HG02938 (cell line): Measurements from ENCODE around the gene SRM.
"Not testable (repeated sequence)": the region's sequence is repeated elsewhere in the genome, so short reads cannot be mapped to it uniquely, and the experiment has no call there.

ENCODE experiments used
- ATAC-seq: cut with Tn5 transposase; IDR thresholded peaks from one replicate; pipeline ENCODE4 v1.9.1; 2021; ENCODE audit warnings: mild to moderate bottlenecking, moderate library complexity; ENCODE audit not compliant: unreplicated experiment

Gene SRM

GRCh38 chr1:11023201-11023600, 36.6 kb downstream of the SRM start:
- no peak for ATAC-seq

DNA sequence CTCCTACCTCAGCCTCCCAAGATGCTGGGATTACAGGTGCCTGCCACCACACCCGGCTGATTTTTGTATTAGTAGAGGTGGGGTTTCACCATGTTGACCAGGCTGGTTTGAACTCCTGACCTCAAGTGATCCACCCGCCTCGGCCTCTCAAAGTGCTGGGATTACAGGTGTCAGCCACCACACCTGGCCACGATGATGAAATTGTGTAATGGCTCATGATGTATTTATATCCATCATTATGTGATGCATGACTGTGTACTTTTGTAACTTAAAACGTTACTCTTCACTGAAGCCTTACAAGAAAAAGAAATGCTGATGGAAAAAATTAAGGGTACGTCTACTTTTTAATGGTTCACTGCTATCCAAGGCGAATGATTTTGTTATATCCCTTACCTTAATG, 39.8 kb downstream of the SRM start:
- no peak for ATAC-seq

- ATAC-seq, result not testable (repeated sequence)
Measured at GRCh38 chr1:11019358-11019757, 40.5 kb downstream of the SRM start.

DNA sequence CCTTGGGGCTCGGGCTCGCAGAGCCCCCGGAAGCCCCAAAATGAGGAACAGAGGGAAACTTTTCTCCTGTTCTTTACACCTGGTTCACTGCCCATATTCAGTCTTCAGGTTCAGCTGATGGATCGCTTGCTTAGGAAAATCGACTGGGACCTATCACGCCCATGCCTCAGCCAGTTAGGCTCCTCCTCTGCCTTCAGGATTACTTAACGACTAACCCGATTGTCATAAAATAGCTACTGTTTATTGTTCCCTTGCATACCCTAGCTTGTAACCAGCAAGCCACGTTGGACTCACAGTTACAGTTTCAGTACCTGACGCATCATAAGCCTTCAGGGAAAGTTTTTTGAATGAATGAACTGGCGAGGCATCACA, 46.7 kb downstream of the SRM start:
- ATAC-seq, result no peak

DNA sequence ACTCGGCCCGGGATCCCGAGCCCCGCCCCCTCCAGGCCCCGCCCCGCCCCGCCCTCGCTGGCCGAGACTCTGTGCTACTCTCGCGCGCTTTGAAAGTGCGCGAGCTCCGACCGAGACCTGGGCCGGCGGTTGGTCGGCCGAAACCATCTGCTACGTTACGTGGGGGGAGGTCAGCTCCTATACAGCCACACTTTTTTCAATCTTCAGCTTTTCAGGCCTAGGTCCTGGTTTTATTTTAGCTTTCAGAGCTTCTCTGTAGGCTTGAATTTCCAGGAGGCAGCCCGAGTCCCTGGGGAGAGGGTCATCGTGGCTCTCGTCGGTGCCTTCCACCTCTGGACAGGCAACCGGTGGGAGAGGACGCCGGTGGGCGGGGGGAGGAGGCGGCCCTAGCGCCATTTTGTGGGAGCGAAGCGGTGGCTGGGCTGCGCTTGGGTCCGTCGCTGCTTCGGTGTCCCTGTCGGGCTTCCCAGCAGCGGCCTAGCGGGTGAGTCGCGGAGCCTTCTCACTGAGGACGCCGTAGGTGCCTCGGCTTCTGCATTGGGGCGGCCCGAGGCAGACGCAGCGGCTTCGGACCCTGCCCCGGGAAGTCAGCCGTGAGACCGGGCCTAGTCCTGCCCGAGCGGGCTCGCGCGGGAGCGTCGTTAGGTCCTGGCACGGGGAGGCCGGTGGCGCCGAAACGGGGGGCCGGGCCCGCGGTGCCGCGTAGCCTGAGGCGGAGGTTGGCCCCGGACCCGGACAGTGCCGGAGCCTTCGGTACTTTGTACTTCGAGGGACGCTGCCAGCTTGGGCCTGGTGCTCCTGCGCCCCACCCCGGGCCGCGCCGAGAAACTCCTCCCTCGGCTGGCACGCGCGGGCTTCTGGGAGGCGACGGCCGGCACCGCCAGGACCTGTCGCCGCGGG, 47.3 kb downstream of the SRM start, which contains the start of gene TARDBP:
TSS of gene TARDBP (plus strand) at position 395 of the 900 bp plus-strand sequence. CDS start 1,074 bp downstream, outside the sequence.
- ATAC-seq, result peak; percentile 93
